Sigmoid colon (tissue), 7 donors: ENCODE data around the gene TUBGCP6. TPM values are rescaled to one million over a fixed set of nuclear protein-coding genes. Genes with fewer than 3 reads are reported as not detected.
A peak's percentile ranks its signal among the peaks of the same experiment; 100 is the strongest.
"Not testable (repeated sequence)": the region's sequence is repeated elsewhere in the genome, so short reads cannot be mapped to it uniquely, and the experiment has no call there.

Experiments used
- DNase-seq: peaks from one replicate; pipeline ENCODE4 v3.0.0-alpha.2; 2019
- H3K27ac ChIP-seq, 4 donors: fragments of 200-600 bp; sonication (generic); one replicate each; pipeline ENCODE4 v1.5.1; 2016 to 2019; ENCODE audit warnings: mild to moderate bottlenecking in 1 of 4
- H3K27me3 ChIP-seq, 3 donors: fragments of 200-600 bp; sonication (generic); one replicate each; pipeline ENCODE4 v1.5.1; 2019; ENCODE audit warnings: mild to moderate bottlenecking in 1 of 3
- H3K36me3 ChIP-seq, 4 donors: fragments of 200-600 bp; sonication (generic); one replicate each; pipeline ENCODE4 v1.5.1; 2016 to 2019
- H3K4me1 ChIP-seq, 4 donors: fragments of 200-600 bp; sonication (generic); one replicate each; pipeline ENCODE4 v1.5.1; 2017 to 2019
- H3K4me3 ChIP-seq, 4 donors: fragments of 200-600 bp; sonication (generic); one replicate each; pipeline ENCODE4 v1.5.1; 2017 to 2019; ENCODE audit warnings: mild to moderate bottlenecking in 2 of 4, moderate library complexity in 1 of 4
- H3K9me3 ChIP-seq, 4 donors: fragments of 200-600 bp in 3 of 4; sonication (generic) in 3 of 4; one replicate each; pipeline versions ENCODE4 v1.5.1 to v1.6.1; 2013 to 2019
- CTCF ChIP-seq, 4 experiments: fragments of 450-650 bp in 3 of 4; fragments of 200-600 bp in 1 of 4; IDR thresholded peaks; one replicate each; pipeline ENCODE4 v1.5.1; 2016 to 2019; ENCODE audit warnings: antibody characterized with exemption in 4 of 4, mild to moderate bottlenecking in 3 of 4, moderate library complexity in 2 of 4
- EP300 ChIP-seq, 4 donors: sonication (generic); formaldehyde crosslinking; IDR thresholded peaks; one replicate each; pipeline ENCODE4 v1.6.1; 2017; ENCODE audit warnings: antibody characterized with exemption in 4 of 4
- POLR2A ChIP-seq, 2 donors: fragments of 450-650 bp; IDR thresholded peaks; one replicate each; pipeline ENCODE4 v1.6.1; 2016; ENCODE audit warnings: antibody characterized with exemption in 2 of 2, mild to moderate bottlenecking in 2 of 2, moderate library complexity in 2 of 2
- POLR2AphosphoS5 ChIP-seq, 4 donors: sonication (generic); formaldehyde crosslinking; IDR thresholded peaks; one replicate each; pipeline ENCODE4 v1.6.1; 2017; ENCODE audit warnings: antibody characterized with exemption in 4 of 4
- WGBS, 2 donors: extraction: QIAGEN DNeasy Blood & Tissue Kit; methylation state at CpG; one replicate each; pipeline ENCODE4 v1.1.7; 2013; 5-methylcytosine and 5-hydroxymethylcytosine counted together
- intact Hi-C: fragments of 100-400 bp; cut with DNase I; formaldehyde crosslinking; loops from one replicate; pipeline ENCODE4 v1.15.1; 2023
- polyA plus RNA-seq, 3 donors: library from polyadenylated mRNA; stranded (reverse); fragments of 200-250 nt; gene quantifications; one replicate each; pipeline ENCODE4 v1.2.3, GENCODE V29; 2013
- total RNA-seq, 4 donors: library from RNA; depleted of rRNA; stranded (reverse); fragments of >200 nt; gene quantifications; one replicate each; pipeline ENCODE4 v1.1.0, GENCODE V29; 2016
- donor health status: healthy with polysubstance abuse.
- donor health status: Bipolar disorder and iron deficiency.
- donor health status: healthy.

TUBGCP6 gene
- total and polyA plus RNA-seq, 7 donors = 4.6 to 67.0 (median 26.4) TPM

- TF ChIP-seq POLR2A (IDR thresholded peaks at IDR 0.05) = no peak
- no peak for TF ChIP-seq EP300 (IDR thresholded peaks at IDR 0.05)
- TF ChIP-seq POLR2AphosphoS5 (IDR thresholded peaks at IDR 0.05) = no peak
- TF ChIP-seq CTCF (IDR thresholded peaks at IDR 0.05) = no peak
- no peak for DNase-seq
- peaks cover 17 to 52% (median 33%) of the 10 kb centered on the region in 3 donors for H3K27me3 ChIP-seq
- H3K9me3 ChIP-seq = no peaks in the 10 kb centered on the region
- peaks cover 0 to 16% (median 14%) of the 10 kb centered on the region in 4 donors for H3K4me1 ChIP-seq
- intact Hi-C loops = no loop called here
- H3K4me3 ChIP-seq = peak within 1 kb of the TSS in 3 of 4 donors; percentile 44 to 56 (median 53)
- H3K27ac ChIP-seq = no peak within 1 kb of the TSS
- WGBS, 2 donors = 5 to 14% methylated on average over 105 of the region's 105 CpGs
- no peaks in the 10 kb centered on the region for H3K36me3 ChIP-seq
Measured at GRCh38 chr22:50170453-50171318, 74.1 kb downstream of the TUBGCP6 start, which contains the start of gene PANX2. PANX2 (plus strand) TSS chr22:50170731; CDS start chr22:50170731, 0 bp downstream.

GRCh38 chr22:50169774-50170341 lies 75.0 kb downstream of the TUBGCP6 start:
- WGBS, 2 donors = 1% methylated on average over 70 of the region's 70 CpGs
- intact Hi-C loops = no loop called here
- Histone ChIP-seq H3K4me1 (peaks cover 0 to 16% (median 14%) of the 10 kb centered on the region in 4 donors), H3K36me3 (no peaks in the 10 kb centered on the region), H3K27me3 (peaks cover 17 to 52% (median 33%) of the 10 kb centered on the region in 3 donors), H3K27ac (no peak overlapping the region), H3K4me3 (peak overlapping the region in 3 of 4 donors; percentile 44 to 56 (median 53)), H3K9me3 (no peaks in the 10 kb centered on the region)
- no peak for TF ChIP-seq CTCF (IDR thresholded peaks at IDR 0.05)
- no peak for TF ChIP-seq EP300 (IDR thresholded peaks at IDR 0.05)
- no peak for TF ChIP-seq POLR2AphosphoS5 (IDR thresholded peaks at IDR 0.05)
- no peak for TF ChIP-seq POLR2A (IDR thresholded peaks at IDR 0.05)
- peak; percentile 47 for DNase-seq

- 9 to 13% methylated on average over 36 of the region's 36 CpGs for WGBS, 2 donors
- peak; percentile 56 for DNase-seq
Measured at GRCh38 chr22:50169181-50169759, 75.6 kb downstream of the TUBGCP6 start.

GRCh38 chr22:50168490-50169180 lies 76.2 kb downstream of the TUBGCP6 start:
- DNase-seq = peak; percentile 40
- intact Hi-C loops, H3K36me3 ChIP-seq, H3K4me3 ChIP-seq, H3K9me3 ChIP-seq, H3K27ac ChIP-seq: not testable (repeated sequence)
- Histone ChIP-seq H3K4me1 (peaks cover 0 to 16% (median 14%) of the 10 kb centered on the region in 4 donors), H3K27me3 (peaks cover 17 to 43% (median 28%) of the 10 kb centered on the region in 3 donors)
- 66 to 86% methylated on average over 5 of the region's 5 CpGs for WGBS, 2 donors

More at GRCh38 chr22:50169181-50169759, 75.6 kb downstream of the TUBGCP6 start:
- Histone ChIP-seq H3K9me3 (no peaks in the 10 kb centered on the region), H3K4me3 (peak overlapping the region in 3 of 4 donors; percentile 44 to 56 (median 53)), H3K4me1 (peaks cover 0 to 16% (median 14%) of the 10 kb centered on the region in 4 donors), H3K36me3 (no peaks in the 10 kb centered on the region), H3K27me3 (peaks cover 17 to 50% (median 33%) of the 10 kb centered on the region in 3 donors), H3K27ac (no peak overlapping the region)
- intact Hi-C loops = no loop called here
- TF ChIP-seq POLR2A (IDR thresholded peaks at IDR 0.05) (no peak), CTCF (IDR thresholded peaks at IDR 0.05) (no peak), EP300 (IDR thresholded peaks at IDR 0.05) (no peak), POLR2AphosphoS5 (IDR thresholded peaks at IDR 0.05) (no peak)
